Measurements from ENCODE around the gene YDJC. TPM values are rescaled to one million over a fixed set of nuclear protein-coding genes. Genes with fewer than 3 reads are reported as not detected.
"Not testable (repeated sequence)": the region's sequence is repeated elsewhere in the genome, so short reads cannot be mapped to it uniquely, and the experiment has no call there.

YDJC gene
- total RNA-seq, 1 donor = 25.0 TPM

GRCh38 chr22:21599053-21599893 is 30.5 kb downstream of the YDJC start:
- DNase-seq (ENCODE audit: insufficient read length, low spot score, missing footprints) = no peak
- Histone ChIP-seq H3K36me3 (ENCODE audit: insufficient read depth, low read length) (peaks cover 26% of the 10 kb centered on the region), H3K27me3 (ENCODE audit: insufficient read depth, low read length) (no peaks in the 10 kb centered on the region), H3K4me2 (ENCODE audit: insufficient read depth, low read length) (no peak overlapping the region), H3K4me3 (ENCODE audit: insufficient read depth, low read length) (no peak overlapping the region), H3K9me3 (ENCODE audit: low read depth, low read length) (no peaks in the 10 kb centered on the region), H3K4me1 (ENCODE audit: insufficient read depth, low read length) (no peaks in the 10 kb centered on the region), H3K79me2 (ENCODE audit: insufficient read depth, low read length) (peaks cover 97% of the 10 kb centered on the region), H4K20me1 (ENCODE audit: insufficient read depth, low read length) (peaks cover 58% of the 10 kb centered on the region), H2AFZ (ENCODE audit: low read length) (no peak overlapping the region), H3K27ac (ENCODE audit: low read depth, low read length) (no peak overlapping the region)
- no peak for TF ChIP-seq CTCF (IDR thresholded peaks at IDR 0.05; ENCODE audit: extremely low read depth, low read depth, low read length)

- peaks cover 98% of the 10 kb centered on the region for H3K79me2 ChIP-seq (ENCODE audit: insufficient read depth, low read length)
- no peak for DNase-seq (ENCODE audit: insufficient read length, low spot score, missing footprints)
- no peak overlapping the region for H3K4me2 ChIP-seq (ENCODE audit: insufficient read depth, low read length)
- peaks cover 64% of the 10 kb centered on the region for H4K20me1 ChIP-seq (ENCODE audit: insufficient read depth, low read length)
- H3K4me3 ChIP-seq (ENCODE audit: insufficient read depth, low read length) = no peak overlapping the region
- H2AFZ ChIP-seq (ENCODE audit: low read length) = no peak overlapping the region
- H3K27ac ChIP-seq (ENCODE audit: low read depth, low read length) = no peak overlapping the region
- no peaks in the 10 kb centered on the region for H3K4me1 ChIP-seq (ENCODE audit: insufficient read depth, low read length)
- TF ChIP-seq CTCF (IDR thresholded peaks at IDR 0.05; ENCODE audit: extremely low read depth, low read depth, low read length) = no peak
- no peaks in the 10 kb centered on the region for H3K9me3 ChIP-seq (ENCODE audit: low read depth, low read length)
- H3K27me3 ChIP-seq (ENCODE audit: insufficient read depth, low read length) = no peaks in the 10 kb centered on the region
- peaks cover 35% of the 10 kb centered on the region for H3K36me3 ChIP-seq (ENCODE audit: insufficient read depth, low read length)
Measured at GRCh38 chr22:21598302-21598701, 31.5 kb downstream of the YDJC start.

GRCh38 chr22:21596356-21597135 is 33.3 kb downstream of the YDJC start:
- H3K27me3 ChIP-seq (ENCODE audit: insufficient read depth, low read length); DNase-seq (ENCODE audit: insufficient read length, low spot score, missing footprints); H3K27ac ChIP-seq (ENCODE audit: low read depth, low read length); H3K9me3 ChIP-seq (ENCODE audit: low read depth, low read length); H2AFZ ChIP-seq (ENCODE audit: low read length); H3K4me2 ChIP-seq (ENCODE audit: insufficient read depth, low read length); H3K4me1 ChIP-seq (ENCODE audit: insufficient read depth, low read length); H3K4me3 ChIP-seq (ENCODE audit: insufficient read depth, low read length): not testable (repeated sequence)
- peaks cover 43% of the 10 kb centered on the region for H3K36me3 ChIP-seq (ENCODE audit: insufficient read depth, low read length)
- H4K20me1 ChIP-seq (ENCODE audit: insufficient read depth, low read length) = peaks cover 68% of the 10 kb centered on the region
- peaks cover 100% of the 10 kb centered on the region for H3K79me2 ChIP-seq (ENCODE audit: insufficient read depth, low read length)

- Histone ChIP-seq H3K4me3 (ENCODE audit: insufficient read depth, low read length) (no peak overlapping the region), H3K27ac (ENCODE audit: low read depth, low read length) (no peak overlapping the region), H3K4me2 (ENCODE audit: insufficient read depth, low read length) (no peak overlapping the region), H4K20me1 (ENCODE audit: insufficient read depth, low read length) (peaks cover 82% of the 10 kb centered on the region), H2AFZ (ENCODE audit: low read length) (no peak overlapping the region), H3K9me3 (ENCODE audit: low read depth, low read length) (no peaks in the 10 kb centered on the region), H3K36me3 (ENCODE audit: insufficient read depth, low read length) (peaks cover 43% of the 10 kb centered on the region), H3K79me2 (ENCODE audit: insufficient read depth, low read length) (peaks cover 100% of the 10 kb centered on the region), H3K27me3 (ENCODE audit: insufficient read depth, low read length) (no peaks in the 10 kb centered on the region), H3K4me1 (ENCODE audit: insufficient read depth, low read length) (peaks cover 14% of the 10 kb centered on the region)
- no peak for TF ChIP-seq CTCF (IDR thresholded peaks at IDR 0.05; ENCODE audit: extremely low read depth, low read depth, low read length)
- peak; percentile 78 for DNase-seq (ENCODE audit: insufficient read length, low spot score, missing footprints)
Measured at GRCh38 chr22:21594865-21595452, 34.9 kb downstream of the YDJC start.
